Activated CD4-positive, alpha-beta T cell treated with anti-CD3 and anti-CD28 coated beads for 24 hours (primary cell): ENCODE data around the gene PTPRM.

Experiments used
- DNase-seq, 2 donors: peaks; one replicate each; pipeline ENCODE4 v3.0.0-alpha.2; 2020; ENCODE audit warnings: low read depth in 2 of 2

Gene PTPRM

GRCh38 chr18:7856733-7857132 is 289.6 kb downstream of the PTPRM start:
- DNase-seq: no peak

- DNase-seq: no peak
These were observed 290.4 kb downstream of the PTPRM start for GRCh38 chr18:7857562-7857961.

GRCh38 chr18:7859122-7859521 is 292.0 kb downstream of the PTPRM start:
- no peak for DNase-seq

- no peak for DNase-seq
These were observed 303.1 kb downstream of the PTPRM start for GRCh38 chr18:7870266-7870665.

GRCh38 chr18:7870855-7871254 is 303.7 kb downstream of the PTPRM start:
- DNase-seq: no peak

- DNase-seq: no peak
These were observed 304.7 kb downstream of the PTPRM start for GRCh38 chr18:7871560-7872456.

GRCh38 chr18:7872569-7872968 is 305.5 kb downstream of the PTPRM start:
- no peak for DNase-seq

- no peak for DNase-seq
These were observed 306.2 kb downstream of the PTPRM start for GRCh38 chr18:7873316-7873715.

- DNase-seq: no peak
These were observed 309.4 kb downstream of the PTPRM start for GRCh38 chr18:7876354-7877104.

- no peak for DNase-seq
These were observed 310.5 kb downstream of the PTPRM start for GRCh38 chr18:7877609-7878008.

GRCh38 chr18:7878265-7879211 is 311.4 kb downstream of the PTPRM start:
- no peak for DNase-seq

GRCh38 chr18:7879717-7880116 is 312.6 kb downstream of the PTPRM start:
- no peak for DNase-seq

GRCh38 chr18:7885865-7886264 is 318.7 kb downstream of the PTPRM start:
- DNase-seq: no peak

GRCh38 chr18:7886436-7886835 is 319.3 kb downstream of the PTPRM start:
- no peak for DNase-seq

GRCh38 chr18:7889515-7889914 is 322.4 kb downstream of the PTPRM start:
- no peak for DNase-seq

GRCh38 chr18:7890075-7890474 is 323.0 kb downstream of the PTPRM start:
- no peak for DNase-seq

- no peak for DNase-seq
These were observed 325.4 kb downstream of the PTPRM start for GRCh38 chr18:7892556-7892955.

- no peak for DNase-seq
These were observed 327.5 kb downstream of the PTPRM start for GRCh38 chr18:7894592-7894991.

- DNase-seq: no peak
These were observed 328.2 kb downstream of the PTPRM start for GRCh38 chr18:7895346-7895745.

GRCh38 chr18:7896161-7896560 is 329.0 kb downstream of the PTPRM start:
- no peak for DNase-seq

- DNase-seq: no peak
These were observed 329.8 kb downstream of the PTPRM start for GRCh38 chr18:7896805-7897518.
